Skeletal muscle cell (primary cell): Measurements from ENCODE around the gene NHS.
A peak's percentile ranks its signal among the peaks of the same experiment; 100 is the strongest.
"Not testable (repeated sequence)": the region's sequence is repeated elsewhere in the genome, so short reads cannot be mapped to it uniquely, and the experiment has no call there.

Experiments
- DNase-seq: peaks from one replicate; pipeline ENCODE4 v3.0.0-alpha.2; 2010; ENCODE audit warnings: low read depth
- H3K4me3 ChIP-seq: 2 replicates; pipeline ENCODE4 v1.5.1; 2011; ENCODE audit warnings: low read depth, mild to moderate bottlenecking, control low read depth, low read length, moderate library complexity

Gene NHS

DNA sequence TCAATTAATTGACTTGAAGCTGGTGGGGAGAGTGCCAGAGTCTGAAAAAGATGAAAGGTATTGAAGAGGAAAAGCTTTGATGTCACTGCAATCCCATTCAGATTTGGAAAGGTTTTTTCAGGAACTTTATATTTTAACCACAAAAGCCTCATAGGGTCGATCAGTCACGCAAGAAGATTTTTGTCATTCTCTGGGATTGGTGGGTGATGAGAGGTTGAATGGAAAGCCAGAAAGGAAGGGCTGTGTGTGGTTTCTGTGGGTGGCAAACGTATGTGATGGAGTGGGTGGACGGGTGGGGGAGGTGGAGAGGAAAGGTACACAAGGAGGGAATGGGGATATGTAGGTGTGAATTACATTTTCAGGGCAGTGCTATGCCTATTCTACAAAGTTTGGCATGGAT is 188.5 kb downstream of the NHS start:
- no peak for DNase-seq
- no peak overlapping the region for H3K4me3 ChIP-seq

DNA sequence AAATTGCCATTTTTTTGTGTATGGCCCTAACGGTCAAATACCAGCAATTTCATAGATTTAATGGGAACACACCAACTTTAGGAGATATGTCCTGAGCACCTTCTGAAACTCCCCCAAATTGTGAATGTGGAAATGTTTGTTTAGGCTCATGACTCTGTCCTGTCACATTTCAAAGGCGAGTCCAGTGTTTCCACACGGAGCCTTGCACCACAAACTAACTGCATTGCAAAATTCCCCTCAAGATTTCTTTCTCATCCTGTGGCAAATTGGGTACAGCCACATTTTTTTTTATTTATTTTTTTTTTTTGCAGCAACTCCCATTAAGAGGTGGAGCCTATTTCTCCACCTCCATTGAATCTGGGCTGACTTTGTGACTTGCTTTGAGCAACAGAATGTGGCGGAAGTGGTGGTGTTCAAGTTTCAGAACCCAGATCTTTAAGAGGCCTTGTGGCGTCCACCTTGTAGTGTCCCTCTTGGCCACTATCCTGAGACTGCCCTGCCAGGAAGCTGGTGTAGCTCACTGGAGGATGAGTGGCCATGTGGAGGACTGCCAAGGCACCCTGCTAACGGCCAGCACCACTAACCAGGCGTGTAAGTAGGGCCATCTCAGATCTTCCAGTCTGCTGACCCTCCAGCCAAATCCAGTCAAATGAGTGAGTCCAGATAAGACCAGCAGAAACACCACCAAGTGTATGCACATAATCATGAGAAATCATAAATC is 189.8 kb downstream of the NHS start:
- no peak overlapping the region for H3K4me3 ChIP-seq
- DNase-seq, result no peak

DNA sequence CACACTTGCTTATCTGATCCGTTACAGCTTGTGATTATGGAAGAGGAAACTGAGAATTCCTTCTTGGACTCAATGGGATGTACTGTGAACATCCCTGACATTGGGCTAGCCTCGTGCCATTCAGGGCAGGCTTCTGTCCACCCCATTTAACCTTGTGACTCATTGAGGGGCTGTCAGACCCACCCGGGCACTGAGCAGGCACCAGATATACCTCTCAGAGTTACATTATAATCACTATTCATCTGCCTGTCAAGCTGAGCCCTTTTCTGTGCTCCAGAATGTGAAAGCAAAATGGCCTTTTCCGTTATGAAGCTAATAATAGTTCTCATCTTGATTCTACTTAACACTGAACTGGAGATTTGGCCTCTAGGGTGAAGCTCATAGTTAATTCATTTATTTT is 191.7 kb downstream of the NHS start:
- no peak for DNase-seq
- no peak overlapping the region for H3K4me3 ChIP-seq

DNA sequence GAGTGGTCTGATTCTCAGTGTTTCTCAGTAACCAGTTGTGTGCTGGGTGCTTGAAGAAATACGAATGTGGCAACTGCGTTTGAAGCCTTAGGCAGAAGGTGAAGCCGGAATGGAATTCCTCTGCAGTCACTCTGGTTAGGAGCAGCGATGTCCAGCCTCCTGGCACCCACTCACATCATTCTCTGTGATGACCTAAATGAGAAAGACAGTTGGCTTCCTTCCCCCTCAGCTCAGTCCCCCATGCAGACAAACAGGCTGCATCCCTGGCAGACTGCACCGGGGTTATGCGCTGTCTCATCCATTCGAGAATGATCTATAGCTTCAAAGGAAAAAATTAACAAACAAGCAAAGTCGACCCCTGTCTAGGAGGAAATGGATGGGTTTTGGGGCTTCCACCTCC is 192.2 kb downstream of the NHS start:
- no peak overlapping the region for H3K4me3 ChIP-seq
- DNase-seq, result no peak

DNA sequence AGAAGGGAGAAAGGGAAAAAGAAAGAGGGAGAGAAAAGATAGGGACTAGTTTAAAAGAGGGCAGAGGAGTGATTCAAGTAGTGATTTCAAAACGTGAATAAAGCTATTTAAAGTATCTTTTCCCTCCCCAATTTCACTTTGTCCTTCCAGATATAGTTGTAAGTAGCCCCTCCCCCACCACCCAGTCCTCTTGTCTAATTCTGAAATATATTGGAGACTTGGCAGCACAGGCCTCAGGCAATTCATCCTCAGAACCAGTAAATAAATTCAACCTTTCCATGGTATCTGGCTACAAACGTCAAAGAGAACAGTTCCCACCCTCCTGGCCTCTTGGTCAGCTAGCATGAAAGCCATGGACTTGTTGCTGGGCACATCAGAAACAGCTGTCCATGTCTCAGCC is 192.8 kb downstream of the NHS start:
- DNase-seq, result no peak
- no peak overlapping the region for H3K4me3 ChIP-seq

DNA sequence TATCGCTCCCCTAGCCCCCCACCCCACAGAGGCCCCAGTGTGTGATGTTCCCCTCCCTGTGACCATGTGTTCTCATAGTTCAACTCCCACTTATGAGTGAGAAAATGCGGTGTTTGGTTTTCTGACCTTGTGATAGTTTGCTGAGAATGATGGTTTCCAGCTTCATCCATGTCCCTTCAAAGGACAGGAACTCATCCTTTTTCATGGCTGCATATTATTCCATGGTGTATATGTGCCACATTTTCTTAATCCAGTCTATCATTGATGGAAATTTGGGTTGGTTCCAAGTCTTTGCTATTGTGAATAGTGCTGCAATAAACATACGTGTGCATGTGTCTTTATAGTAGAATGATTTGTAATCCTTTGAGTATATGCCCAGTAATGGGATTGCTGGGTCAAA is 193.8 kb downstream of the NHS start:
- not testable (repeated sequence) for DNase-seq, H3K4me3 ChIP-seq

DNA sequence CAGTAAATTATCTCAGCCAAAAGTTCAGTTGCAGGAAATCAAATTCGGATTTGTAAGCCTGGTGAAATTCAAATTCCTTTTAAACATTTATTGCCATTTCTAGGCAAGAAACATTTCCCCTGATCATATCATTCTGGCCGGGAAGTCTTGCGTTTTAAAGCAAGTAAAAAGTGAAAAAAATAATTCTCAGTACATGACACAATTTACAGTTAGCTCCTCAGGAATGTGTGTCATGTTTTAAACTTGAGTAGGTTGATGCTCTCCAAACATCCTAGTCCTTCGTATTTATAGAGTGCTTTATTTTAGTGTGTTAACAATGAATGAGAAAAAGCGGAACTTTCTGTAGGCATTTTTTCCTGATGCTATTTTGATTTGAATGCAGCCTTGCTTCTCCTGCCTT is 204.0 kb downstream of the NHS start:
- DNase-seq, result no peak
- H3K4me3 ChIP-seq, result no peak overlapping the region

DNA sequence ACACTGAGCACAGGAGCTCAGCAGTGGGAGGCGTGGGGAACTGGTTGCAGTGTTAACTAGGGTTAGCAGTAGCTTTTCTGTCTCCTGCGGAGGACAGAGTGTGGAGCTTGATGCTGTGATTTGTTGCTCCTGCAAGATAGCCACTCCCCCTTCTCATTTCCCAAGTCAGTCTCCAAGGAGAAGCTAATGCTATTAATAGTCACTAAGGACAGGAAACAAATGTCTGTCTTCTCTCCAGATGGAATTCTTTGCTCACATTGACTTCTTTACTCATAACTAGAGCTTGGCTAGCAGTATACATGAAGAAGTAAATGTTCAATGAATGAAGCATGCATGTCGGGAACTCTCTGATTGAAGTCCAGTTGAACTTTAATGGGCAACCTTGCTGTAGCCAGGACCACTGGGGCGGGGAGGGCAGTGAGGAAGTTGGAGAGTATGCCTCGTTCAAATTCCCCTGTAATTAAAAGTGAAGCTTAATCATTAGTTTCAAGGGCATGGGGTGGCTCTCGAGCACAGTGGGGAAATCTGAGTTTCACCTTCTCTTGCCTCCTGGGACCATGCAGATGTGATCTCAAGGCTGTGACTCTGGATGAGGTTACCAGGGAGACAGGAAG is 205.6 kb downstream of the NHS start:
- H3K4me3 ChIP-seq, result no peak overlapping the region
- DNase-seq, result peak; percentile 61

DNA sequence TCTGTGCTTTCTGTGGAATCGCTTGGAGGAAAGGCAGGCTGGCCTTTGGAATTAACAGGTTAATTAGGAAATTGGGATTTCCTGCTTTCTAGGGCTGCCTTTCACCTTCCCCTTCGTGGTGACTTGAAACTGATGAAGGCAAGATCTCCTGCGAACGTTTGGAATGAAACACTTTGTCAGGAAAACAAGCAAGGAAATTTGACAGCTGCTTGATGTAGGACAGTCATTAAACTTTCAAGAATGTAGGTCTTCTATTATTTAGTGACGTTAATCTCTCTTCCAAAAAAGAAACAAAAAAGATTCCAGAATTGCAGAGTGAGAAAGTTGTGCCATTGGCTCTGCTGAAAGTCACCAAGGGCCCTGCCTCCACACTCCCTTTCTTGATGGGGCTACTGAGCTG is 206.6 kb downstream of the NHS start:
- DNase-seq, result no peak
- H3K4me3 ChIP-seq, result no peak overlapping the region

DNA sequence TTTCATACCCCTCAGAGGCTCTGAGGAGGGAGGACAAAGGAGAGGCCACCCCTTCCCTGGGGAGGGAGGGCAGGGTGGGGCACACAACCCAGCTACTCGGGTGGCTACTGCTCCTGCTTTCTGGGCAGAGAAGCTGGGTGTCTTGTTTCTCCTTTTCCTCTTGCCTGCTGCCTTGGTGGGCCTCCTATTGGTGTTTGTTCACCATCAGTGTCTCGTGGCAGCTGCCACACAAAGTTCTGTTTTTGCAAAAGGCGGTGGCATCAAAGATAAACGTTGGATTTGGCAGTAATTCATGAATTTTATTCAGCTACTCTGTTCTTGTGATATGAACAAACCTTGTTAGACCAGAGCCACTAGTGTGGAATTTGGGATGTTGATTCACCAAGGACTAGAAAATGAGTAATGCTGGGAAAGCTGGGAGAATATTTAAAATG is 209.3 kb downstream of the NHS start:
- DNase-seq, result no peak

DNA sequence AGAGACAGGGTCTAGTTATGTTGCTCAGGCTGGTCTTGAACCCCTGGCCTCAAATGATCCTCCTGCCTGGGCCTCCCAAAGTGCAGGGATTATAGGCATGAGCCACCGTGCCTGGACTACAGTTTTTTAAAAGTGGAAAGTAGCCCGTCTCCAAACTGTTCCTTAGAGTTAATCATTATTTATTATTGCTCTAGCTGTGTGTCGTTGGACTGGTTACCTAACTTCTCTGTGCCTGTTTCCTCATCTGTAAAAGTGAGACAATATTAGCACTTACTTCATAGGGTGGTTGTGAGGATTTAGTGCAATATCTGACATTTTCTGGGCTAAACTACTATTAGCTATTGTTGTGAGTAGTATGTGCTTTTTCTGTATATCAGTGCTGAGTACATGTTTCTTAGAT is 210.0 kb downstream of the NHS start:
- DNase-seq, result no peak

More for the DNA sequence above, 209.3 kb downstream of the NHS start:
- no peak overlapping the region for H3K4me3 ChIP-seq

DNA sequence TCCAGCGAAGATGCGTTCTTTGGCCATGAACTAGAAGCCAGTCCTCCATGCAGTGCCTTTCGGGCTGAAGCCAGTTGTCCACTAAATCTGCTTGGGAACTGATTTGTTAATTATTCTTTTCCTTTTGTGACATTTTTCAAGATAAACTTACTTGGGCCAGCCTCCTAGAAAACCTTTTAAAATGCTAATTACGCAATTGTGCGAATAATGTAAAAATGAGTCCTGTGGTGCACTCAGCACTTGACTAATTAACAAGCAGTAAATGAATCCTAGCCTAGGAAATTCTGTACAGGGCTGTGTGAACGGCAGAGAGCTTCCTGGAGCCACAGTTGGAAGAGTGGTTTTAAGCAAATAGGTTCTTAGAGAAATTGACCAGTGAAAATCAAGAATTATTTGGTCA is 212.4 kb downstream of the NHS start:
- no peak for DNase-seq

More for the DNA sequence above, 210.0 kb downstream of the NHS start:
- H3K4me3 ChIP-seq, result no peak overlapping the region

DNA sequence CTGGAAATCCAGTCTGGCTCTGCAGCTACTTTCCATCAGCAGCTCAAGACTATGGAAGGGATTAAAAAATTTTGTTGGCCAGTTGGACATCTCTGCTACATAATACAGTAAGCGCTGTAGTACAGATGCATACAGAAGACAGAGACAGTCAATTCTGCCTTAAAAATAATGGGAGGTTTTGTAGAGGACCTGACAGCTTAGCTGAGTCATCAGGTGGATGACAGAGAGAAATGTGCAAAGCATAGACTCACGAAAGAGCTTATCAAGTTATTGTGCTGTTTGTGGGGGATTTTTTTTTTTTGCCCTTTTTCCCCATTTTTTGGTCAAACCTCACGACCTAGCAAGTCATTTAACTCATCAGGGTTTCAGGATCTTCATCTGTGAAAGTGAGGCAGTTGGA is 213.3 kb downstream of the NHS start:
- no peak for DNase-seq
- no peak overlapping the region for H3K4me3 ChIP-seq

More for the DNA sequence above, 212.4 kb downstream of the NHS start:
- no peak overlapping the region for H3K4me3 ChIP-seq

DNA sequence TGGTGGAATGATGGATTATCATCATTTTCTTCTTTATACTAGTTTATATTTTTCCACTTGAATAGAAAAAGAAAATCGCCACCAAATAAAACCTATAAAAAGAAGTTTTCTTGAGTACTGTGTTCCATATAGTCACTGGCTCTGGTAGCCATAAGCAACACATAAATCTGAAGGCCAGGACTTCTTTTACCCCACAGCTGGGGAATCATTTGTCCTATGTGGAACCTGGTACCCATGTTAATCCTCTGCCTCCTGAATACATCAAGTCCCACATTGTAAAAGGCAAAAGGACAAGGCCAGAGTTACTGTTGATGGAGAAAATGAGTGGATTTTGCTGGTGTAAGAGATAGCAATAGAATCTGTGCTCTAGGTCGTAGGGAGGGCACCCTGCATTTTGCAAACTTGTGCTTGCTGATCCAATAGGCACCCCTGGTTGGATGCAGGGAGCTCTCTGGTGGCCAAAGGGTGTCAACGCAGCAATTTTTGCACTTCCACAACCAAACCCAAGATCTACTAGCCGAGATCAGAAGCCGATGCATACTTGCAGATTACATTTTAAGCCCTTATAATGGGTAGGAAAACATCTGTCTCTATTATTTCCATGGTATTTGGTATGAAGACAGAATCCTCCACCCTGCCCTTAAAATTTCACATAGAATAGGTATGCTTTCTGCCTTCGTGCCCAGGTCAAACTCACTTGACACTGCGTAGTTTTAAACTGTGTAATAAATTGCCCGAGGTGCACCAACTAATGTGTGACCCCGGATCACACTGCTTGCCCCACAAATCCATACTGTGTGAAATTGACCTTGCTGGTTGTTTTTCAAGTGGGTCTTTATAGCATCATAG is 216.1 kb downstream of the NHS start:
- peak; percentile 41 for DNase-seq
- H3K4me3 ChIP-seq, result no peak overlapping the region

DNA sequence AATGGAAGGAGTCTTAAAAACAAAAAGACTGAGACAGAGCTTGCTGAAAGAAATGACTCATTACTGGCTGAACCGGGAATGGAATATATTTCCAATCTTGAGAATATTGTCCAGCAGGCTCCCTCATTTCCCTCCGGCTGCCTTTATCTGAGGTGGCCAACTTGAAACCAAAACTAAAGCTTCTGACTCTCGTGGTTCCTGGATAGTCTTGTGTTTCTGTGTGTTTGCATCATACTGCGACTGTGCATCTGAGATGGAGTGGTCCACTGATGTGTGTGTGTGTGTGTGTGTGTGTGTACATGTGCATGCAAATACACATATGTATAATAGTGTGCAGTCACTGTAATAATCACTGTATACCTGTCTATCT is 216.7 kb downstream of the NHS start:
- DNase-seq, result peak; percentile 47
- no peak overlapping the region for H3K4me3 ChIP-seq

DNA sequence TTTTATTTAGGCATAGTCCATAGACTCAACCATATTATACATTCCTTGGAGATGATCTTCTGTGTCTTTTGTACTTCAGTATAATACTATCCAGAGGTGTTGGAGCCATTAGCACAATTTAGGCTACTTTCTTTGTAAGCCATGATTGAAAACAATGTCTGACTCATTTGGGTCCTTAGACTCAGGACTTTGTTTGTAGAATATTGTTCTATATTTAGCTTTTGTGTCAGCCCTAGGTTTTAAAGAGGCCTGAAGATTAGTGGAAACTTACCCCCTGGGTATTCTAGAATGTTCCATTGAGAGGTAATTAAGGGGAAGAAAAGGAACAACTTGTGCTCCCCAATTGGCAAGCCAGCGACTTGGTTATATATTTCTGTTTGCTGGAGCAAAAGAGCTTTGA is 217.1 kb downstream of the NHS start:
- DNase-seq, result no peak
- no peak overlapping the region for H3K4me3 ChIP-seq

DNA sequence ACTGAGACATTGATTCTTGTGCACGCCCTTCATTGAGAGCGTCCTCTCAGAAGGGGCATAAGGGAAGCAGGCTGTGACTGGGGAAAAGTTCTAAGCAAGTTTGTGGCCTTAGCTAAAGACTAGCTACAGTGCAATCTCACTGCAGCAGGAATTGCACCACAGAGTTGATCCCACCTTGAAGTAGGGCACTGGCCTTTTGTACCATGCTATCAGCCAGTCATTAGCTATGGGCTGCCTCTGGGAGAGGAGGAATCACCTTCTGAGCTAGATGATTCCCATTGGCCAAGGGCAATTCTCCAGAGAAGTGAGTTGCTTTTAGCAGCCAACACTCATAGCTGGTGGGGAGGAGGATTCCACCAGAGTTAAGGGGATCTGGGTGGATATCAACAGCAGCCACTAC is 219.7 kb downstream of the NHS start:
- no peak for DNase-seq
- no peak overlapping the region for H3K4me3 ChIP-seq

DNA sequence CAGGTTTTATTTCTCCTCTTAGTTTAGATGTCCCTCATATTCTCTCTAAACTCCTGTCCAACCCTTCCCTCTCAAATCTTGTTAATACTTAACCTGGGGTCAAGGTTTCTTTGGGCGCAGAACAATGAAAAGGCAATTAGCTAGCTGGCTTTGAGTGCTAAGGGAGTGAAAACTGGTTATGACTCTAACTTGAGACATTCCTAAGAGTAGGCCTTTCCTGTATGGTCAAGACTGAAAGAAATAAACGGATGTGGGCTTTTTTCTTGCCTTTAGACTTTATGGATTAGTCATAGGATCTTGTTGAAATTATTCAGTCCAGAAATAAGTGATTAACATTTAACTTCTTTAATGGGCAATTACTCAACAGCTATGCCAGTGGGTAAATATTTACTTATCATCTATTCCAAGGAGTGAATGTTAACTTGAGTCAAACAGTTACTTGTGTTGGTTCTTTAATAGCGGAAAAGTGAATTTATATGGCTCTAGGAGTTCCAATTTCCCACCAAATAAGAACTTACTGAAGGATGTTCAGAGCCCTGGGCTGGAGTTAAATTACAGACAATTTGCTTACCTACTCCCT is 220.5 kb downstream of the NHS start:
- H3K4me3 ChIP-seq, result no peak overlapping the region
- no peak for DNase-seq

DNA sequence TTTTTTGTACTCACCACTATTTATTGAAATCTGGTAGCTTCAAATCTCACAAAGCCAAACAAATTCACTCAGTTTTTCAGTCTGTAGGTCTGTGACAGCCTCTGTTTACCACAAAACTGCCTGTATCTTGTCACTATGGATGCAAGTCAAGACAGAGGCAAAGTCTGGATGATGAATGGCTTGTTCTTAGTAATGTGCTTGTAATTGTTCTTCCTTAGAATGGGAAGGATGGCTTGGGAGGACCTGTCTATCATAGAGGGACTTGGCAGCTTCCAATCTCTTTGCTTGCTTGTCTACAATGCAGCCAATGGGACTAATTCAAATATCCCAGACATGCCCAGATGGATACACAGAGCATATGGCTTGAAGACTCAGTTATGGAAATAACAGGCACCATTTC is 221.1 kb downstream of the NHS start:
- no peak for DNase-seq
- no peak overlapping the region for H3K4me3 ChIP-seq

DNA sequence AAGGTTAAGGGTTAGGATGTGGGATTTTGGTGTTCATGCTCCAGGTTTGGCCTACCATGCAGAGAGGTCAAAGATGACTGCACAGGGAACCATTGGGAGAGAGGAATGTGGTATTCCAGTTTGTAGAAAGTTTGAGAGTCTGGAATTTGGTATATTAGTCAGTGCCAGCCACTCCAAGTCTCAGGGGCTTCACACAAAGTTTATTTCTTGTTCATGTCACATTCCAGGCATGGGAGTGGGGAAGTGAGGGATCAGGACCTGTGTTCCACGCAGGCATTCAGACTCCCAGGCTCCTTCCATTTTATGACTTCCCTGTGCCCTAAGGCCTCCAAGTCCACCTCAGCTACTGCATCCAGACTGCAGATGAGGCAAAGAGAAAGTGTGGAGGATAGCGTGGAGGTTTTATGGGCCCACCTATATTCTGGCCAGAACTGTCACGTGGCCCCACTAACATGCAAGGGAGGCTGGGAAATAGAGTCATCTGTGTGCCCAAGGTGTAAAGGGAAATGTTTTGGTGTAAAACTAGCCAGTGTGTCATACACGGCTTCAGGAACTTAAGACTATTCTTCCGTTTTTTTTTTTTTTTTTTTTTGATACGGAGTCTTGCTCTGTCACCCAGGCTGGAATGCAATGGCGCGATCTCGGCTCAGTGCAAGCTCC is 221.7 kb downstream of the NHS start:
- DNase-seq, result no peak
- H3K4me3 ChIP-seq, result no peak overlapping the region
